GM12891 (cell line): Measurements from ENCODE around the gene DEDD2.

ENCODE experiments used
- POLR2A ChIP-seq: IDR thresholded peaks from 2 replicates; pipeline ENCODE4 v1.6.1; 2011; ENCODE audit warnings: low read depth, low read length, control low read depth
- POLR2AphosphoS5 ChIP-seq: IDR thresholded peaks from 2 replicates; pipeline ENCODE4 v1.6.1; 2011; ENCODE audit warnings: low read depth, low read length, control low read depth
- SPI1 ChIP-seq: IDR thresholded peaks from 2 replicates; pipeline ENCODE4 v1.6.1; 2011; ENCODE audit warnings: low read depth, low read length, control low read depth
- TAF1 ChIP-seq: IDR thresholded peaks from 2 replicates; pipeline ENCODE4 v1.6.1; 2011; ENCODE audit warnings: low read depth, low read length, control low read depth

GRCh38 chr19:42176990-42177685 is 40.3 kb downstream of the DEDD2 start:
- TF ChIP-seq POLR2A (no peak), TAF1 (no peak), SPI1 (no peak), POLR2AphosphoS5 (no peak)
